ENCODE results near the gene PTPRQ. TPM values are rescaled to one million over a fixed set of nuclear protein-coding genes. Genes with fewer than 3 reads are reported as not detected.

The PTPRQ gene
- total and polyA plus RNA-seq, 9 of the 15 experiments (the other 6 are each of a cell fraction or from before 2014, with no cell fraction given), result not detected

- DNase-seq (ENCODE audit: extremely low read depth in 1 of 4, low spot score in 3 of 4) (no peak), ATAC-seq (no peak), FAIRE-seq (no peak)
- Histone ChIP-seq H3K36me3 (ENCODE audit: control insufficient read depth, insufficient read depth, low read length) (no peaks in the 10 kb centered on the region), H3K9me1 (ENCODE audit: control insufficient read depth, insufficient read depth, low read length) (no peaks in the 10 kb centered on the region), H3K4me3 (no peak overlapping the region), H3K4me2 (ENCODE audit: insufficient read depth, low read length) (no peak overlapping the region), H3K27me3 (ENCODE audit: control insufficient read depth in 2 of 2, insufficient read depth in 2 of 2, low read length in 2 of 2) (no peaks in the 10 kb centered on the region), H3K9ac (ENCODE audit: insufficient read depth in 1 of 2, low read depth in 2 of 2, low read length in 2 of 2) (no peak overlapping the region), H2AFZ (ENCODE audit: low read depth, low read length) (no peak overlapping the region), H4K20me1 (replicated peaks; ENCODE audit: control insufficient read depth, insufficient read depth, low read length) (no peaks in the 10 kb centered on the region), H3K9me3 (replicated peaks; ENCODE audit: control insufficient read depth, insufficient read depth, low read depth, low read length) (no peaks in the 10 kb centered on the region; the same call in 1 of the 2 replicates), H3K4me1 (replicated peaks in 1 of 2; ENCODE audit: control insufficient read depth in 2 of 2, insufficient read depth in 2 of 2, low read length in 2 of 2) (no peaks in the 10 kb centered on the region), H3K27ac (ENCODE audit: extremely low read depth, low read depth, low read length) (no peak overlapping the region), H3K79me2 (ENCODE audit: control insufficient read depth, insufficient read depth, low read length) (no peaks in the 10 kb centered on the region)
- 0% methylated on average over 3 of the region's 3 CpGs for WGBS (ENCODE audit: insufficient coverage, low coverage, missing lambda C conversion rate)
- CTCF ChIA-PET (ENCODE audit: low intra/inter-chr PET ratio), result no interaction called here
- TF ChIP-seq ZFP36 (IDR thresholded peaks at IDR 0.05; ENCODE audit: low read depth, low read length, partially characterized antibody) (no peak), ELK1 (CRISPR knock-in tag; IDR thresholded peaks at IDR 0.05) (no peak), ZNF239 (CRISPR knock-in tag; IDR thresholded peaks at IDR 0.05) (no peak), NELFE (IDR thresholded peaks at IDR 0.05; ENCODE audit: insufficient read depth, insufficient read length) (no peak)
- intact Hi-C loops (cut with micrococcal nuclease) (no loop called here), in situ Hi-C loops (cut with MboI) (no loop called here)
- BruUV-seq (replicated peaks), result no TSS peak
- POLR2A ChIA-PET, result no interaction called here
These were observed 42.8 kb upstream of the PTPRQ start for GRCh38 chr12:80401191-80401590.

DNA sequence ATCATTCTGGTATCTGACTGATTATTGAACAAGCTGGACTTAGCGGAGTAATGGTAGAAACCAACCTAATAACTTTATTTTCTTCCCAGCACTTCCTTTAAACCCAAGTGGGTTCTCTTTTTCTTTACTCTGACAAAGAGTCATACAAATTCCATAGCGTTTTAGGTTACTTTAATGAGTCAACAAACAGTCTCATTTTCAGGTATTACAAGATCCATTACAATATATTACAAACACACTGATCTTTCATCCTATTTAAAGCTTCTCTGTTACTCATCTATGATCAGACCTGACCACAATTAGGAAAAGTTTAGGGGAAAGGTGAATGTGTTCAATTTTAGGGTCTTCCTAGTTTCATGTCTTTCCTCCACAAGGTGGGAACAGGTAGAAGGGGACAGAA, 39.4 kb upstream of the PTPRQ start:
- FAIRE-seq, result no peak
- Histone ChIP-seq H3K27ac (ENCODE audit: extremely low read depth, low read depth, low read length) (no peak overlapping the region), H3K36me3 (ENCODE audit: control insufficient read depth, insufficient read depth, low read length) (no peaks in the 10 kb centered on the region), H3K27me3 (ENCODE audit: control insufficient read depth in 2 of 2, insufficient read depth in 2 of 2, low read length in 2 of 2) (no peaks in the 10 kb centered on the region), H3K9me1 (ENCODE audit: control insufficient read depth, insufficient read depth, low read length) (no peaks in the 10 kb centered on the region), H3K79me2 (ENCODE audit: control insufficient read depth, insufficient read depth, low read length) (no peaks in the 10 kb centered on the region), H3K9ac (ENCODE audit: insufficient read depth in 1 of 2, low read depth in 2 of 2, low read length in 2 of 2) (no peak overlapping the region), H3K4me2 (ENCODE audit: insufficient read depth, low read length) (no peak overlapping the region), H3K9me3 (replicated peaks; ENCODE audit: control insufficient read depth, insufficient read depth, low read depth, low read length) (no peaks in the 10 kb centered on the region; the same call in 1 of the 2 replicates), H4K20me1 (replicated peaks; ENCODE audit: control insufficient read depth, insufficient read depth, low read length) (no peaks in the 10 kb centered on the region), H3K4me3 (no peak overlapping the region), H3K4me1 (replicated peaks in 1 of 2; ENCODE audit: control insufficient read depth in 2 of 2, insufficient read depth in 2 of 2, low read length in 2 of 2) (no peaks in the 10 kb centered on the region), H2AFZ (ENCODE audit: low read depth, low read length) (no peak overlapping the region)
- no TSS peak for BruUV-seq (replicated peaks)
- intact Hi-C loops (cut with micrococcal nuclease) (no loop called here), in situ Hi-C loops (cut with MboI) (no loop called here)
- POLR2A ChIA-PET, result no interaction called here
- DNase-seq (ENCODE audit: extremely low read depth in 1 of 4, low spot score in 3 of 4), result no peak
- WGBS (ENCODE audit: insufficient coverage, low coverage, missing lambda C conversion rate), result 8% methylated on average over 2 of the region's 2 CpGs
- no peak for ATAC-seq
- CTCF ChIA-PET (ENCODE audit: low intra/inter-chr PET ratio), result no interaction called here
- TF ChIP-seq MYC (IDR thresholded peaks at IDR 0.05; ENCODE audit: low read depth, low read length) (no peak), MYC (CRISPR knock-in tag; IDR thresholded peaks at IDR 0.05; ENCODE audit: borderline replicate concordance, low read depth) (no peak), RBM17 (IDR thresholded peaks at IDR 0.05; ENCODE audit: borderline replicate concordance, low read depth, low read length) (no peak), PATZ1 (CRISPR knock-in tag; IDR thresholded peaks at IDR 0.05; ENCODE audit: borderline replicate concordance) (no peak), TBL1XR1 (IDR thresholded peaks at IDR 0.05; ENCODE audit: low read length in 2 of 2) (no peak), ZNF212 (CRISPR knock-in tag; IDR thresholded peaks at IDR 0.05) (no peak), SMARCA5 (IDR thresholded peaks at IDR 0.05) (no peak), BACH1 (tag; IDR thresholded peaks at IDR 0.05) (no peak)
- TF ChIP-seq, protein P1, sequence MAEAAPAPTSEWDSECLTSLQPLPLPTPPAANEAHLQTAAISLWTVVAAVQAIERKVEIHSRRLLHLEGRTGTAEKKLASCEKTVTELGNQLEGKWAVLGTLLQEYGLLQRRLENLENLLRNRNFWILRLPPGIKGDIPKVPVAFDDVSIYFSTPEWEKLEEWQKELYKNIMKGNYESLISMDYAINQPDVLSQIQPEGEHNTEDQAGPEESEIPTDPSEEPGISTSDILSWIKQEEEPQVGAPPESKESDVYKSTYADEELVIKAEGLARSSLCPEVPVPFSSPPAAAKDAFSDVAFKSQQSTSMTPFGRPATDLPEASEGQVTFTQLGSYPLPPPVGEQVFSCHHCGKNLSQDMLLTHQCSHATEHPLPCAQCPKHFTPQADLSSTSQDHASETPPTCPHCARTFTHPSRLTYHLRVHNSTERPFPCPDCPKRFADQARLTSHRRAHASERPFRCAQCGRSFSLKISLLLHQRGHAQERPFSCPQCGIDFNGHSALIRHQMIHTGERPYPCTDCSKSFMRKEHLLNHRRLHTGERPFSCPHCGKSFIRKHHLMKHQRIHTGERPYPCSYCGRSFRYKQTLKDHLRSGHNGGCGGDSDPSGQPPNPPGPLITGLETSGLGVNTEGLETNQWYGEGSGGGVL (CRISPR knock-in tag; IDR thresholded peaks at IDR 0.05), result no peak

Measured in K562 (cell line).